GM13977 (cell line): ENCODE data around the gene BDH1.

Source experiments
- DNase-seq: peaks from one replicate; pipeline ENCODE4 v3.0.0; 2012; ENCODE audit warnings: low spot score
- CTCF ChIP-seq: IDR thresholded peaks from 2 replicates; pipeline ENCODE4 v1.5.1; 2012; ENCODE audit warnings: mild to moderate bottlenecking, control low read depth; ENCODE audit not compliant: insufficient read depth; ENCODE audit errors: extremely low read depth, missing control alignments
- in situ Hi-C: fragments of 300-500 bp; cut with MboI; formaldehyde crosslinking; loops from one replicate; pipeline ENCODE4 v1.12.0; 2022; ENCODE audit warnings: low sequenced_read_pairs, low pct_unique_long_range_greater_than_20kb, mixed read lengths, inconsistent platforms; ENCODE audit not compliant: unreplicated experiment

BDH1 gene

GRCh38 chr3:197508924-197509775 is 46.6 kb downstream of the BDH1 start:
- no peak for TF ChIP-seq CTCF
- in situ Hi-C loops = loop anchor here (10.0 to 25.0 kb wide), 2 partner anchors 254 to 497 kb away; no protein-coding TSS in a partner anchor
- peak; percentile 17 for DNase-seq

- no peak for TF ChIP-seq CTCF
- in situ Hi-C loops = loop anchor here (10.0 to 25.0 kb wide), 2 partner anchors 254 to 496 kb away; no protein-coding TSS in a partner anchor
- peak; percentile 10 for DNase-seq
Observed at GRCh38 chr3:197508461-197508860, 47.3 kb downstream of the BDH1 start.

DNA sequence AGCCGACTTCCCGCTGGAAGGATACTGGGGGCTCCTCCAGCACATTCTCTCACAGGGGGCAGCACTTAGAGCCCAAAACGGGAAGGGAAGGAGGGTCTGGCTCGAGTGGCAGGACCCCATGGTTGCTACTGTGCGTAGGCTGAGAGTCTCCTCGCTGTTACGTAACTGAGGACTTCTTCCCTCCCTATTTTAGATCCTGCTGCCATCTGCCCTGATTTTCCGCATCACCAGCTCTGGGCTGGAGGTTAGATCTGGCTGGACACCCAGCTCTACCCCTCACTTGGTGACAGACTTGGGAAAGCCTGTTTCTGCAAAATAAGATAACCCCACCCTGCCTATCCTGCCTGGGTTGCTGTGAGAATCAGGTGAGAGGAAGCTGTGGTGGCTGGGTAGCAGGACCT is 47.7 kb downstream of the BDH1 start:
- no peak for TF ChIP-seq CTCF
- DNase-seq = peak; percentile 25
- in situ Hi-C loops = loop anchor here (10.0 to 25.0 kb wide), 2 partner anchors 253 to 496 kb away; no protein-coding TSS in a partner anchor

DNA sequence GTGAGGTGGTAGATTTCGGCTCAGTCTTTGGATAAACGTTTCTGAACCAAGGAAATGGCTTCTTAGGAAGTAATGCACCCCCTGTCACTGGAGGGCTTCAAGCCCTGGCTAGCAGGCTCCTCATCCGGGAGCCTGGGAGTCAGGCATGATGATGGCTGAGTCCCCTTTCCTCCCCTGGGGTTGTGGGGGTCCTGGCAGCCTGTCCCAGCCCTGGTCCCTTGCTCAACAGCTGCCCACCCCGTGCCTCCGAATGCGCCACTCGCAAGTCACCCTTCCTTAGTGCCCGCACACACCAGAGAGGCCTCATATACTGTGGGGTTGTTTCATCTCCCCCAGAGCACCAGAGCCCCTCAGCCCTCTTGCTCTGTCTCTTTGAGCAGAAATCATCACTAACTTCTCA is 48.2 kb downstream of the BDH1 start:
- peak; percentile 10 for DNase-seq
- TF ChIP-seq CTCF = no peak
- in situ Hi-C loops = loop anchor here (10.0 to 25.0 kb wide), 2 partner anchors 253 to 495 kb away; no protein-coding TSS in a partner anchor

DNA sequence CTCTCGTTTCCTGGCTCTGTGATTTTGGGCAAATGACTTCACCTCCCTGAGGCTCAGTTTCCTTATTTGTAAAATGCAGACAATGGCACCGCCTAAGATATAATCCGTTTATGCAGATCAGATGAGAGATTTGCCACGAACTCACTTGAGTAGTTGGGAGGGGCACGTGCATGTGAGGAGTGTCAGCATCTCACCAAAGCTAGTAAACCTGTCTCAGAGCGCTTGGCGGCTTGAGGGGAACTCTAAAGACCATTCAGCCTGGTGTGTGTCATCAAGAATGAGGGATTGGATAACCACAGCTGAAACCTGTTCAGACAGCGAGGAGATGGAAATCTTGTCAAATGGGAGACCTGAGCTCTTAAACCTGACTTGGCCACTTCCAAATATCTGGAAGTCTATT is 48.7 kb downstream of the BDH1 start:
- no peak for TF ChIP-seq CTCF
- peak; percentile 10 for DNase-seq
- in situ Hi-C loops = loop anchor here (10.0 to 25.0 kb wide), 2 partner anchors 252 to 495 kb away; no protein-coding TSS in a partner anchor

- TF ChIP-seq CTCF = no peak
- in situ Hi-C loops = loop anchor here (10.0 to 25.0 kb wide), 2 partner anchors 251 to 494 kb away; no protein-coding TSS in a partner anchor
- DNase-seq = peak; percentile 18
Observed at GRCh38 chr3:197505796-197506548, 49.8 kb downstream of the BDH1 start.
